ENCODE data around the gene NDRG4. TPM values are rescaled to one million over a fixed set of nuclear protein-coding genes. Genes with fewer than 3 reads are reported as not detected.

Gene NDRG4
- total RNA-seq, 1 donor from 2014 or later = 150 TPM

- no peak for DNase-seq (ENCODE audit: low spot score in 2 of 2)
- no peak overlapping the region for H3K27ac ChIP-seq
- TF ChIP-seq, protein P1, sequence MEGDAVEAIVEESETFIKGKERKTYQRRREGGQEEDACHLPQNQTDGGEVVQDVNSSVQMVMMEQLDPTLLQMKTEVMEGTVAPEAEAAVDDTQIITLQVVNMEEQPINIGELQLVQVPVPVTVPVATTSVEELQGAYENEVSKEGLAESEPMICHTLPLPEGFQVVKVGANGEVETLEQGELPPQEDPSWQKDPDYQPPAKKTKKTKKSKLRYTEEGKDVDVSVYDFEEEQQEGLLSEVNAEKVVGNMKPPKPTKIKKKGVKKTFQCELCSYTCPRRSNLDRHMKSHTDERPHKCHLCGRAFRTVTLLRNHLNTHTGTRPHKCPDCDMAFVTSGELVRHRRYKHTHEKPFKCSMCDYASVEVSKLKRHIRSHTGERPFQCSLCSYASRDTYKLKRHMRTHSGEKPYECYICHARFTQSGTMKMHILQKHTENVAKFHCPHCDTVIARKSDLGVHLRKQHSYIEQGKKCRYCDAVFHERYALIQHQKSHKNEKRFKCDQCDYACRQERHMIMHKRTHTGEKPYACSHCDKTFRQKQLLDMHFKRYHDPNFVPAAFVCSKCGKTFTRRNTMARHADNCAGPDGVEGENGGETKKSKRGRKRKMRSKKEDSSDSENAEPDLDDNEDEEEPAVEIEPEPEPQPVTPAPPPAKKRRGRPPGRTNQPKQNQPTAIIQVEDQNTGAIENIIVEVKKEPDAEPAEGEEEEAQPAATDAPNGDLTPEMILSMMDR (IDR thresholded peaks at IDR 0.05) = no peak
- intact Hi-C loops (cut with DNase I) = no loop called here
- H3K9me3 ChIP-seq = no peaks in the 10 kb centered on the region
- H3K4me3 ChIP-seq = no peak overlapping the region
- no peaks in the 10 kb centered on the region for H3K27me3 ChIP-seq
- no peaks in the 10 kb centered on the region for H3K36me3 ChIP-seq
- no peaks in the 10 kb centered on the region for H3K4me1 ChIP-seq
These were observed 25.6 kb upstream of the NDRG4 start for GRCh38 chr16:58474296-58474695.

DNA sequence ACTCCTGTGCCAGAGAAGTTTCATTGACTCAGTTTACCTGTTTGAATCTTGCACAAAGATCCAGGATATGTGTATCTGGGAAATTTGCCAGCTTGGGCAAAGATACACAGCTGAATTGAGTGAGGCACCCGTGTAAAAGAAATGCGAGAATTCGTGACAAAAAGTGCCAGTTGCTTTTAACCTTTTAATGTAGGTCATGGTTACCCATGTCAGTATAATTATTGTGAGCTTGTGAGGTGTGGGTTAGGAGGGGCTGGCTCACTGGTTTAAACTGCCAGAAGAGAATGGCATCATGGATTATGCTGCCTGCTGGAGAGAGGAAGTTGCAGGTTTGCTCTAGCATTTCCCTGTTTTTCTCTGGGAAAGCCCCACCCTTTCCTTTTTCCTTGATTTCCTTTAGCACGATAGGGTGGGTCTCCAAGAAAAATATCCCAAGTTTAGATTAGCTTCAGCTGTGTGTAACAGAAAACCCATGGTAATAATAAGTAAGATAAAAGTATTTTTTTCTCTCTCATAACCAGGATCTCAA, 24.8 kb upstream of the NDRG4 start:
- intact Hi-C loops (cut with DNase I) = no loop called here
- no peak overlapping the region for H3K4me3 ChIP-seq
- H3K4me1 ChIP-seq = no peaks in the 10 kb centered on the region
- no peak for DNase-seq (ENCODE audit: low spot score in 2 of 2)
- TF ChIP-seq, protein P1 (IDR thresholded peaks at IDR 0.05) = no peak
- H3K36me3 ChIP-seq = no peaks in the 10 kb centered on the region
- no peaks in the 10 kb centered on the region for H3K9me3 ChIP-seq
- no peaks in the 10 kb centered on the region for H3K27me3 ChIP-seq
- no peak overlapping the region for H3K27ac ChIP-seq

DNA sequence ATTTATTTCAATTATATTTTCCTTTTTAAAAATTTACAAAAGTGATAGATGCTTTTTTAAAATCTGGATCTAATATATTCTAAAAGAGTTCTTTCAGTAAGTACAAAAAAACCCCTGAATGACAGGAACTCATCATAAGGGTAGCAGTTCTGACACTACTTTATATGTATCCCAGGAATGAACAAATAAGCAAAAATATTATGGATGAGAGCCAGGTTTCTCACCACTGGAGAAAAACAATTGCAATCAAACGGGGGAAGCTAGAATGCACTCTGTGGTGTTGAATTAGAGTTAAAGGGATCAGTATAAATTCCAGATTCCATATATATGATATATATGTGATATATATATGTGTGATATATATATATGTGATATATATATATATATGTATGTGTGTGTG, 23.2 kb upstream of the NDRG4 start:
- Histone ChIP-seq H3K36me3 (no peaks in the 10 kb centered on the region), H3K27ac (no peak overlapping the region), H3K27me3 (no peaks in the 10 kb centered on the region), H3K4me3 (no peak overlapping the region), H3K9me3 (no peaks in the 10 kb centered on the region), H3K4me1 (no peaks in the 10 kb centered on the region)
- DNase-seq (ENCODE audit: low spot score in 2 of 2) = no peak
- intact Hi-C loops (cut with DNase I) = no loop called here
- TF ChIP-seq, protein P1 (IDR thresholded peaks at IDR 0.05) = no peak

GRCh38 chr16:58478427-58478826, 21.5 kb upstream of the NDRG4 start:
- no peak for DNase-seq (ENCODE audit: low spot score in 2 of 2)
- intact Hi-C loops (cut with DNase I) = no loop called here
- Histone ChIP-seq H3K9me3 (no peaks in the 10 kb centered on the region), H3K27me3 (no peaks in the 10 kb centered on the region), H3K27ac (no peak overlapping the region), H3K36me3 (no peaks in the 10 kb centered on the region), H3K4me3 (no peak overlapping the region), H3K4me1 (no peaks in the 10 kb centered on the region)
- TF ChIP-seq, protein P1 (IDR thresholded peaks at IDR 0.05) = no peak

DNA sequence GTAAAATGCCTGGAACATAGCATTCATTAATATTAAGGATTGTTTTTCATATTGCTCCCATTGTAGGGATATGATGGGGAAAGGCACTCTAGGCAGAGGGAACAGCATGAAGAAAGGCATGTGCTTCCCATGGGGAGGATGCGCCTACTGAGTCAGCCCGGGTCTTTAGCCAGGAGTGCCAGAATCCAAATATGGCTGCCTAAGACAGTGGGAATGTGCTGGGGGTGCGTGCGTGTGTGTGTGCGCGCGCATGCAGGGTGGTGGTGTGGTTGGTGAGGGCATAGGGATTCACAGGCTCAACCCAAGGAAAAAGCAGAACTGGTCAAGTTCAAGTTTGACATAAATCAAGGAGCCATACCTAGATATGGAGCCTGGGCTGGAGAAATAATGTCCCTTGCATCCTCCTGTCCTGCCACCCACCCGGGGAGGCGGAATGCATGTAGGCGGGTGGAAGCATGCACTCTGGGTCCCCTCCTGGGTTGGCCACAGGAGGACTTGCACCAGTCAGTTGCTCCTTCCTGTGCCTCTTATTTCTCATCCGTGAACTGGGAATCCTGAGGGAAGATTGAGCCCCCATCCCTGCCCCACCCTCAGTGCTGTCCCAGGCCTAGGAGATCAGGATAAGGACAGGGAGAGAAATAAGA, 18.6 kb upstream of the NDRG4 start:
- no peaks in the 10 kb centered on the region for H3K27me3 ChIP-seq
- intact Hi-C loops (cut with DNase I) = loop anchor here (10.0 kb wide), 1 partner anchor 457 kb away; the partner anchor contains the start of gene MMP15
- H3K4me3 ChIP-seq = no peak overlapping the region
- TF ChIP-seq, protein P1 (IDR thresholded peaks at IDR 0.05) = no peak
- no peak overlapping the region for H3K27ac ChIP-seq
- no peaks in the 10 kb centered on the region for H3K36me3 ChIP-seq
- DNase-seq (ENCODE audit: low spot score in 2 of 2) = no peak
- no peaks in the 10 kb centered on the region for H3K9me3 ChIP-seq
- no peaks in the 10 kb centered on the region for H3K4me1 ChIP-seq
